ENCODE measurements around the gene SLCO3A1. TPM values are rescaled to one million over a fixed set of nuclear protein-coding genes. Genes with fewer than 3 reads are reported as not detected.
A peak's percentile ranks its signal among the peaks of the same experiment; 100 is the strongest.

Gene SLCO3A1
- total and polyA plus RNA-seq, 2 of the 8 experiments (the other 6 are each of a cell fraction or from before 2014, with no cell fraction given): 15.1 to 20.4 TPM

DNA sequence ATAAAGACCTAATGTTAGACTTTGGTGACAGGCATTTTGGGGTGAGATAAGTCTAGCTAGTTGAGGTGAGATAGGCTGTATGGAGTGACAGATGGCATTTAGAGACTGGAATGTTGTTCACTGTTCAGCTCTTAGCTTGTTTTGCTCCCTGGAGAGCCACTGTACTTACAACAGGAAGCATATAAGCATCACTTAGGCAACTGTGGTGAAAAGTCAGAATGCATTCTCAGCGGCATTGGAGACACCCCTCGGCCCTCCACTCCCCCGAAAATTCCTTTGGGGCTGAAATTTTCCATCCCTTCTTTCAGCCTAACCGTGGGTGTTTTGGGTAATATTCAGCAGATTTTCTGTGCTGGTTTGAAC is 73.4 kb downstream of the SLCO3A1 start:
- H3K4ac ChIP-seq (replicated peaks; ENCODE audit: insufficient read length, low read depth, low read length): no peak overlapping the region
- peak overlapping the region in 1 of 2 experiments; percentile 48; a peak in 3 of 4 replicates for H3K4me2 ChIP-seq (ENCODE audit: insufficient read depth in 1 of 2, low read depth in 2 of 2, low read length in 2 of 2)
- H3K9me3 ChIP-seq (ENCODE audit: insufficient read depth in 2 of 2, low read depth in 1 of 2, low read length in 1 of 2): no peaks in the 10 kb centered on the region
- H3K23ac ChIP-seq (ENCODE audit: insufficient read length): no peak overlapping the region
- no peak overlapping the region for H2AK5ac ChIP-seq (ENCODE audit: low read depth, low read length)
- H3K36me3 ChIP-seq (ENCODE audit: control insufficient read depth in 2 of 4, insufficient read depth in 4 of 4, low read length in 3 of 4): no peaks in the 10 kb centered on the region
- H3K27ac ChIP-seq (ENCODE audit: low read depth, low read length): no peak overlapping the region
- H4K8ac ChIP-seq (ENCODE audit: extremely low read depth, insufficient read depth, low read length): no peak overlapping the region
- H3K4me3 ChIP-seq (ENCODE audit: extremely low read depth in 1 of 4, insufficient read depth in 2 of 4, low read depth in 3 of 4, low read length in 4 of 4): peak overlapping the region in 1 of 4 experiments; percentile 14; a peak in 1 of 8 replicates
- no peak overlapping the region for H2BK5ac ChIP-seq (ENCODE audit: low read depth, low read length)
- H3K18ac ChIP-seq (ENCODE audit: extremely low read depth, low read length): no peak overlapping the region
- CTCF ChIA-PET (ENCODE audit: partially characterized antibody): interaction anchor here (0.7 to 1.8 kb wide), 8 partner anchors 10 to 756 kb away, joined by 3 to 7 read pairs (median 4); no protein-coding TSS in a partner anchor
- peaks cover 2% of the 10 kb centered on the region; the same call in 1 of the 2 replicates for H3K79me1 ChIP-seq (ENCODE audit: low read depth, low read length)
- H3K9ac ChIP-seq (replicated peaks in 1 of 4; ENCODE audit: extremely low read depth in 1 of 4, low read depth in 3 of 4, low read length in 3 of 4): no peak overlapping the region
- DNase-seq (ENCODE audit: low read depth in 1 of 2, low spot score in 2 of 2) (no peak), FAIRE-seq (peak; percentile 78)
- no peak overlapping the region for H2BK20ac ChIP-seq (ENCODE audit: low read length)
- H4K5ac ChIP-seq (ENCODE audit: insufficient read length, low read depth, low read length): no peak overlapping the region
- no peak overlapping the region for H3K56ac ChIP-seq (replicated peaks; ENCODE audit: insufficient read length, low read depth, low read length)
- H2AFZ ChIP-seq (ENCODE audit: low read length): no peak overlapping the region
- no peak overlapping the region for H4K91ac ChIP-seq (replicated peaks; ENCODE audit: insufficient read length, low read length)
- H2BK12ac ChIP-seq (ENCODE audit: low read depth, low read length): no peak overlapping the region
- H3K4me1 ChIP-seq (replicated peaks in 1 of 4; ENCODE audit: control insufficient read depth in 3 of 4, insufficient read depth in 4 of 4, low read length in 3 of 4): peaks cover 11 to 41% (median 31%) of the 10 kb centered on the region in 4 experiments
- POLR2A ChIA-PET (ENCODE audit: partially characterized antibody): interaction anchor here (0.7 kb wide), 1 partner anchor 792 kb away, joined by 3 read pairs; no protein-coding TSS in a partner anchor
- H2BK120ac ChIP-seq (replicated peaks; ENCODE audit: low read depth, low read length): no peak overlapping the region
- no peaks in the 10 kb centered on the region for H4K20me1 ChIP-seq (replicated peaks in 1 of 2; ENCODE audit: control insufficient read depth in 1 of 2, insufficient read depth in 2 of 2, low read length in 2 of 2)
- H3K79me2 ChIP-seq (ENCODE audit: control insufficient read depth in 1 of 2, insufficient read depth in 2 of 2, low read length in 2 of 2): no peaks in the 10 kb centered on the region
- H3K27me3 ChIP-seq (replicated peaks in 1 of 4; ENCODE audit: control insufficient read depth in 3 of 4, extremely low read depth in 1 of 4, insufficient read depth in 3 of 4, low read length in 3 of 4): no peaks in the 10 kb centered on the region; a peak in 1 of 7 replicates
- 58% methylated on average over 4 of the region's 4 CpGs; no CpG with 5 or more reads in 1 of the 2 experiments for WGBS, 2 experiments (ENCODE audit: extremely low coverage in 1 of 2, insufficient coverage in 1 of 2, insufficient read length in 1 of 2, insufficient replicate concordance in 2 of 2, low coverage in 1 of 2, low lambda C conversion rate in 2 of 2, missing lambda C conversion rate in 1 of 2)
- no peak overlapping the region for H3K14ac ChIP-seq (ENCODE audit: insufficient read length)
- no peaks in the 10 kb centered on the region for H3K23me2 ChIP-seq (ENCODE audit: low read depth, low read length)
- H2BK15ac ChIP-seq (ENCODE audit: low read length): no peak overlapping the region
- TF ChIP-seq RAD21 (IDR thresholded peaks at IDR 0.05 in 1 of 2, conservative IDR thresholded peaks at IDR 0.05 in 1 of 2; ENCODE audit: low read depth in 2 of 2, low read length in 2 of 2): no peak
- no peak for TF ChIP-seq TAF1 (IDR thresholded peaks at IDR 0.05; ENCODE audit: low read depth, low read length)
- no peak for TF ChIP-seq KDM4A (IDR thresholded peaks at IDR 0.05; ENCODE audit: low read depth, low read length, severe bottlenecking)
- TF ChIP-seq, protein P1, sequence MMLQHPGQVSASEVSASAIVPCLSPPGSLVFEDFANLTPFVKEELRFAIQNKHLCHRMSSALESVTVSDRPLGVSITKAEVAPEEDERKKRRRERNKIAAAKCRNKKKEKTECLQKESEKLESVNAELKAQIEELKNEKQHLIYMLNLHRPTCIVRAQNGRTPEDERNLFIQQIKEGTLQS (IDR thresholded peaks at IDR 0.05; ENCODE audit: insufficient read depth, low read depth, low read length): no peak
- TF ChIP-seq SIRT6 (IDR thresholded peaks at IDR 0.05; ENCODE audit: low read length): no peak
- TF ChIP-seq TEAD4 (IDR thresholded peaks at IDR 0.05; ENCODE audit: low read depth, low read length): peak; percentile 21; the same call in 1 of the 2 replicates
